CD14-positive monocyte (primary cell): ENCODE results near the gene MGLL. TPM values are rescaled to one million over a fixed set of nuclear protein-coding genes. Genes with fewer than 3 reads are reported as not detected.

Experiments
- DNase-seq, 3 donors: peaks; one replicate each; pipeline ENCODE4 v3.0.0-alpha.2; 2011 to 2022
- H2AFZ ChIP-seq: 2 replicates; pipeline ENCODE4 v1.6.0; 2012; ENCODE audit warnings: mild to moderate bottlenecking, low read depth, low read length, inconsistent platforms; ENCODE audit not compliant: insufficient read depth, poor library complexity, severe bottlenecking
- H3K27ac ChIP-seq, 2 donors: 1 replicate in 1 of 2; 2 replicates in 1 of 2; pipeline ENCODE4 v1.5.1; 2012 to 2013; ENCODE audit warnings: low read length in 2 of 2, control low read depth in 1 of 2, inconsistent platforms in 1 of 2, low read depth in 1 of 2, mild to moderate bottlenecking in 1 of 2
- H3K27me3 ChIP-seq, 2 donors: one replicate each; pipeline versions ENCODE4 v1.6.0 to v1.6.1; 2011 to 2013; ENCODE audit warnings: low read length in 2 of 2; ENCODE audit not compliant: control insufficient read depth in 2 of 2, insufficient read depth in 2 of 2
- H3K36me3 ChIP-seq, 2 donors: replicated peaks in 1 of 2; 1 replicate in 1 of 2; 2 replicates in 1 of 2; pipeline versions ENCODE4 v1.5.1 to v1.6.1; 2012 to 2013; ENCODE audit warnings: low read length in 2 of 2, control low read depth in 1 of 2, inconsistent platforms in 1 of 2, mild to moderate bottlenecking in 1 of 2; ENCODE audit not compliant: insufficient read depth in 2 of 2, control insufficient read depth in 1 of 2
- H3K4me1 ChIP-seq, 2 donors: 1 replicate in 1 of 2; 2 replicates in 1 of 2; pipeline versions ENCODE4 v1.5.1 to v1.6.1; 2012 to 2013; ENCODE audit warnings: low read length in 2 of 2, control low read depth in 1 of 2, inconsistent platforms in 1 of 2, mild to moderate bottlenecking in 1 of 2, moderate library complexity in 1 of 2; ENCODE audit not compliant: insufficient read depth in 2 of 2, control insufficient read depth in 1 of 2
- H3K4me2 ChIP-seq: replicated peaks from 2 replicates; pipeline ENCODE3; 2012; ENCODE audit warnings: low read length, moderate library complexity, mild to moderate bottlenecking; ENCODE audit not compliant: poor library complexity, severe bottlenecking; ENCODE audit errors: extremely low read depth
- H3K4me3 ChIP-seq, 3 experiments: fragments of 200-600 bp in 1 of 3; sonication (generic) in 1 of 3; replicated peaks in 1 of 3; 1 replicate in 2 of 3; 2 replicates in 1 of 3; pipeline ENCODE4 v1.5.1; 2011 to 2013; ENCODE audit warnings: low read length in 3 of 3, mild to moderate bottlenecking in 3 of 3, control low read depth in 2 of 3, low read depth in 2 of 3, inconsistent platforms in 1 of 3, moderate library complexity in 1 of 3
- H3K79me2 ChIP-seq: 2 replicates; pipeline ENCODE4 v1.6.0; 2012; ENCODE audit warnings: mild to moderate bottlenecking, control low read depth, inconsistent platforms, low read length, moderate library complexity; ENCODE audit not compliant: insufficient read depth
- H3K9ac ChIP-seq: 2 replicates; pipeline ENCODE4 v1.6.0; 2017; ENCODE audit warnings: low read length, mild to moderate bottlenecking; ENCODE audit not compliant: insufficient read depth, poor library complexity, severe bottlenecking
- H3K9me3 ChIP-seq, 2 donors: replicated peaks in 1 of 2; 1 replicate in 1 of 2; 2 replicates in 1 of 2; pipeline versions ENCODE4 v1.5.1 to v1.6.1; 2012 to 2013; ENCODE audit warnings: low read length in 2 of 2, control low read depth in 1 of 2; ENCODE audit not compliant: control insufficient read depth in 1 of 2, insufficient read depth in 1 of 2
- H4K20me1 ChIP-seq: 2 replicates; pipeline ENCODE4 v1.6.0; 2012; ENCODE audit warnings: mild to moderate bottlenecking, low read length, control low read depth, moderate library complexity; ENCODE audit not compliant: insufficient read depth
- H3K27ac Mint-ChIP-seq, 7 donors: one replicate each; pipeline ENCODE4 v1.8.0; 2020; ENCODE audit warnings: mild to moderate bottlenecking in 7 of 7, mixed read lengths in 7 of 7, moderate library complexity in 6 of 7, inconsistent platforms in 2 of 7
- H3K27me3 Mint-ChIP-seq, 3 donors: one replicate each; pipeline ENCODE4 v1.8.0; 2021 to 2022; ENCODE audit warnings: low read depth in 3 of 3, mild to moderate bottlenecking in 3 of 3, mixed read lengths in 3 of 3, moderate library complexity in 3 of 3, inconsistent platforms in 1 of 3
- H3K36me3 Mint-ChIP-seq, 2 donors: one replicate each; pipeline ENCODE4 v1.8.0; 2020; ENCODE audit warnings: mixed read lengths in 2 of 2, inconsistent platforms in 1 of 2, mild to moderate bottlenecking in 1 of 2
- H3K4me1 Mint-ChIP-seq: one replicate; pipeline ENCODE4 v1.8.0; 2020; ENCODE audit warnings: mild to moderate bottlenecking, mixed read lengths
- H3K4me3 Mint-ChIP-seq, 2 donors: one replicate each; pipeline ENCODE4 v1.8.0; 2020; ENCODE audit warnings: mild to moderate bottlenecking in 2 of 2, mixed read lengths in 2 of 2, moderate library complexity in 1 of 2
- H3K9me3 Mint-ChIP-seq, 7 donors: one replicate each; pipeline ENCODE4 v1.8.0; 2020 to 2022; ENCODE audit warnings: mixed read lengths in 7 of 7, mild to moderate bottlenecking in 6 of 7, moderate library complexity in 6 of 7, inconsistent platforms in 2 of 7
- WGBS: methylation state at CpG from one replicate; pipeline ENCODE4 v1.1.5; 2013; ENCODE audit warnings: missing lambda C conversion rate; ENCODE audit not compliant: insufficient coverage; 5-methylcytosine and 5-hydroxymethylcytosine counted together
- intact Hi-C, 2 donors: fragments of 100-400 bp; cut with micrococcal nuclease; formaldehyde crosslinking; loops; one replicate each; pipeline versions ENCODE4 v1.15.0 to v1.15.1; 2023
- polyA plus RNA-seq, 3 donors: library from polyadenylated mRNA; depleted of rRNA in 1 of 3; unstranded in 2 of 3; stranded (reverse) in 1 of 3; fragments of 300-500 nt in 2 of 3; fragments of >200 nt in 1 of 3; fragmentation: Illumina TruSeq in 2 of 3; gene quantifications; 1 replicate in 2 of 3; 2 replicates in 1 of 3; pipeline ENCODE4 v1.2.3, GENCODE V29; 2012 to 2021
- TF ChIP-seq, protein P1 (sequence below): fragments of 200-600 bp; IDR thresholded peaks from one replicate; pipeline ENCODE4 v1.8.0; 2022; ENCODE audit warnings: antibody characterized with exemption, mild to moderate bottlenecking

MGLL gene
- polyA plus RNA-seq, 3 donors: 4.4 to 10.0 (median 6.4) TPM

DNA sequence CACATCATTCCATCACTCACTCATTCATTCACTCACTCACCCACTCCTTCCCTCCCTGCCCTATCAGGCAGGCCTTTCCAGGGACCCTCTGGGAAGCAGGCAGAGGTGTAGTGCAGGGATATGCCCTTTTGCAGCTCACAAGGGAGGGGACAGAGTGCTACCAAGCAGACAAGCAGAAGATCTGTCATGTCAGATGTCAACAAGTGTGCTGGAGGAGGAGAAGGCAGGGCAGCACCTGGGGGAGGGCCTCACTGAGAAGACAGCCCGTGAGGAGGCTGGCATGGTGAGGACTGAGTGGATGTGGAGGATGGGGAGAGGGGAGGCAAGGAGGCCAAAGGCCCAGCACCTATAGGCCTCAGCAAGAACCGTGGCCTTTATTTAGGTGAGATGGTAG lies 134.3 kb downstream of the MGLL start:
- Histone ChIP-seq H3K27ac (no peak overlapping the region), H3K4me1 (peaks cover 10 to 11% of the 10 kb centered on the region in 2 donors), H4K20me1 (no peaks in the 10 kb centered on the region), H3K9ac (no peak overlapping the region), H2AFZ (no peak overlapping the region), H3K36me3 (no peaks in the 10 kb centered on the region), H3K9me3 (no peaks in the 10 kb centered on the region), H3K79me2 (no peaks in the 10 kb centered on the region), H3K4me2 (no peak overlapping the region), H3K27me3 (no peaks in the 10 kb centered on the region), H3K4me3 (no peak overlapping the region)
- H3K4me3 Mint-ChIP-seq: no peak overlapping the region
- intact Hi-C loops: loop anchor here in 1 of 2 donors (5.0 kb wide), 1 partner anchor 144 kb away; no protein-coding TSS in a partner anchor
- TF ChIP-seq, protein P1, sequence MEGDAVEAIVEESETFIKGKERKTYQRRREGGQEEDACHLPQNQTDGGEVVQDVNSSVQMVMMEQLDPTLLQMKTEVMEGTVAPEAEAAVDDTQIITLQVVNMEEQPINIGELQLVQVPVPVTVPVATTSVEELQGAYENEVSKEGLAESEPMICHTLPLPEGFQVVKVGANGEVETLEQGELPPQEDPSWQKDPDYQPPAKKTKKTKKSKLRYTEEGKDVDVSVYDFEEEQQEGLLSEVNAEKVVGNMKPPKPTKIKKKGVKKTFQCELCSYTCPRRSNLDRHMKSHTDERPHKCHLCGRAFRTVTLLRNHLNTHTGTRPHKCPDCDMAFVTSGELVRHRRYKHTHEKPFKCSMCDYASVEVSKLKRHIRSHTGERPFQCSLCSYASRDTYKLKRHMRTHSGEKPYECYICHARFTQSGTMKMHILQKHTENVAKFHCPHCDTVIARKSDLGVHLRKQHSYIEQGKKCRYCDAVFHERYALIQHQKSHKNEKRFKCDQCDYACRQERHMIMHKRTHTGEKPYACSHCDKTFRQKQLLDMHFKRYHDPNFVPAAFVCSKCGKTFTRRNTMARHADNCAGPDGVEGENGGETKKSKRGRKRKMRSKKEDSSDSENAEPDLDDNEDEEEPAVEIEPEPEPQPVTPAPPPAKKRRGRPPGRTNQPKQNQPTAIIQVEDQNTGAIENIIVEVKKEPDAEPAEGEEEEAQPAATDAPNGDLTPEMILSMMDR: no peak
- no peaks in the 10 kb centered on the region for H3K9me3 Mint-ChIP-seq
- 89% methylated on average over 1 of the region's 2 CpGs for WGBS
- no peak for DNase-seq
- peaks cover 16% of the 10 kb centered on the region for H3K4me1 Mint-ChIP-seq
- no peaks in the 10 kb centered on the region for H3K36me3 Mint-ChIP-seq
- peaks cover 0 to 1% (median 0%) of the 10 kb centered on the region in 3 donors for H3K27me3 Mint-ChIP-seq
- no peak overlapping the region for H3K27ac Mint-ChIP-seq

DNA sequence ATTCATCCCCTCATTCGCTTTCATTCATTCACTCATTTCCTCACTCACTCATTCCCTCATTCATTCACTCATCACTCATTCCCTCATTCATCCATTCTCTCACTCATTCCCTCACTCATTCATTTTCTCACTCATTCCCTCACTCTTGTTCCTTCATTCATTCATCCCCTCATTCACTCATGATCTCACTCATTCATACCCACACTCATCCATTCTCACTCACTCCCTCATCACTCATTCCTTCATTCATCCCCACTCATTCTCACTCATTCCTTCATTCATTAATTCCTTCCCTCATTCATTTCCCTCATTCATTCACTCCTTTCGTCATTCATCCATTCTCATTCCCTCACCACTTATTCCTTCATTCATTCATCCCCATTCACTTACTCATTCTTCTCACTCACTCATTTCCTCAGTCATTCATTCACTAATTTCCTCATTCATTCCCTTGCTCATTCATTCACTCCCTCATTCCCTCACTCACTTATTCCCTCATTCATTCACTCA lies 135.0 kb downstream of the MGLL start:
- H3K4me1 ChIP-seq: peaks cover 16 to 17% of the 10 kb centered on the region in 2 donors
- H3K9ac ChIP-seq: no peak overlapping the region
- H4K20me1 ChIP-seq: no peaks in the 10 kb centered on the region
- H3K4me2 ChIP-seq: no peak overlapping the region
- DNase-seq: no peak
- TF ChIP-seq, protein P1: no peak
- H3K27ac ChIP-seq: no peak overlapping the region
- H3K9me3 Mint-ChIP-seq: no peaks in the 10 kb centered on the region
- peaks cover 0 to 1% (median 0%) of the 10 kb centered on the region in 3 donors for H3K27me3 Mint-ChIP-seq
- H3K4me3 ChIP-seq: no peak overlapping the region
- H3K27me3 ChIP-seq: no peaks in the 10 kb centered on the region
- no peak overlapping the region for H2AFZ ChIP-seq
- H3K4me1 Mint-ChIP-seq: peaks cover 22% of the 10 kb centered on the region
- H3K9me3 ChIP-seq: no peaks in the 10 kb centered on the region
- no peak overlapping the region for H3K4me3 Mint-ChIP-seq
- H3K27ac Mint-ChIP-seq: no peak overlapping the region
- H3K79me2 ChIP-seq: no peaks in the 10 kb centered on the region
- WGBS: 96% methylated on average over 2 of the region's 2 CpGs
- H3K36me3 Mint-ChIP-seq: peaks cover 0 to 2% of the 10 kb centered on the region in 2 donors
- H3K36me3 ChIP-seq: no peaks in the 10 kb centered on the region
- intact Hi-C loops: loop anchor here in 1 of 2 donors (5.0 kb wide), 1 partner anchor 145 kb away; no protein-coding TSS in a partner anchor
